HFFc6 (cell line): ENCODE results near the gene CORO6. TPM values are rescaled to one million over a fixed set of nuclear protein-coding genes. Genes with fewer than 3 reads are reported as not detected.

Experiments used
- DNase-seq: peaks from one replicate; pipeline ENCODE4 v3.0.0-alpha.2; 2018
- H3K27ac Mint-ChIP-seq: 2 replicates; pipeline ENCODE4 v1.8.0; 2020; ENCODE audit warnings: mild to moderate bottlenecking, mixed read lengths
- H3K27me3 Mint-ChIP-seq: 2 replicates; pipeline ENCODE4 v1.8.0; 2021; ENCODE audit warnings: mild to moderate bottlenecking, moderate library complexity, mixed read lengths; ENCODE audit not compliant: insufficient read depth
- H3K36me3 Mint-ChIP-seq: 2 replicates; pipeline ENCODE4 v1.8.0; 2021; ENCODE audit warnings: low read depth, mixed read lengths
- H3K4me1 Mint-ChIP-seq: 2 replicates; pipeline ENCODE4 v1.8.0; 2020; ENCODE audit warnings: low read depth, mixed read lengths
- H3K4me3 Mint-ChIP-seq: 2 replicates; pipeline ENCODE4 v1.8.0; 2020; ENCODE audit warnings: mild to moderate bottlenecking, moderate library complexity, mixed read lengths
- H3K9me3 Mint-ChIP-seq: 2 replicates; pipeline ENCODE4 v1.8.0; 2020; ENCODE audit warnings: mild to moderate bottlenecking, mixed read lengths
- CTCF ChIP-seq: fragments of 200-600 bp; sonication (generic); IDR thresholded peaks from 2 replicates; pipeline ENCODE4 v1.5.0; 2021; ENCODE audit warnings: antibody characterized with exemption, mild to moderate bottlenecking
- total RNA-seq, 6 experiments: library from RNA; stranded (reverse); fragmentation: NEBNext Ultra II Directional; extraction: Animal tissue kit (Norgen Biotek cat#: 25700); gene quantifications; 2 replicates in 1 of 6; 3 replicates in 5 of 6; pipeline ENCODE4 v1.2.3, GENCODE V29; 2021

CORO6 gene
- total RNA-seq, 6 experiments from 2014 or later, result 4.6 to 6.1 (median 5.4) TPM

GRCh38 chr17:29625037-29625750 lies 2.5 kb upstream of the CORO6 start:
- TF ChIP-seq CTCF, result no peak

GRCh38 chr17:29624586-29624985 lies 1.9 kb upstream of the CORO6 start:
- no peaks in the 10 kb centered on the region; the same call in 1 of the 2 replicates for H3K27me3 Mint-ChIP-seq
- no peaks in the 10 kb centered on the region for H3K36me3 Mint-ChIP-seq
- H3K9me3 Mint-ChIP-seq, result no peaks in the 10 kb centered on the region
- no peak for DNase-seq
- H3K4me3 Mint-ChIP-seq, result no peak overlapping the region
- no peak overlapping the region for H3K27ac Mint-ChIP-seq
- H3K4me1 Mint-ChIP-seq, result peaks cover 41% of the 10 kb centered on the region
- no peak for TF ChIP-seq CTCF

More at GRCh38 chr17:29625037-29625750, 2.5 kb upstream of the CORO6 start:
- Mint-ChIP-seq H3K9me3 (no peaks in the 10 kb centered on the region), H3K4me1 (peaks cover 35% of the 10 kb centered on the region), H3K27me3 (no peaks in the 10 kb centered on the region; the same call in 1 of the 2 replicates), H3K4me3 (no peak overlapping the region), H3K27ac (no peak overlapping the region), H3K36me3 (no peaks in the 10 kb centered on the region)
- DNase-seq, result no peak

GRCh38 chr17:29623283-29623647 lies 553 bp upstream of the CORO6 start:
- Mint-ChIP-seq H3K4me3 (peak overlapping the region; percentile 85; the same call in 1 of the 2 replicates), H3K36me3 (no peaks in the 10 kb centered on the region), H3K9me3 (no peaks in the 10 kb centered on the region), H3K4me1 (peaks cover 49% of the 10 kb centered on the region), H3K27ac (no peak overlapping the region), H3K27me3 (no peaks in the 10 kb centered on the region; the same call in 1 of the 2 replicates)
- no peak for TF ChIP-seq CTCF
- DNase-seq, result no peak

GRCh38 chr17:29621751-29622194 lies 939 bp downstream of the CORO6 start:
- peaks cover 58% of the 10 kb centered on the region for H3K4me1 Mint-ChIP-seq
- TF ChIP-seq CTCF, result no peak
- DNase-seq, result no peak
- no peak overlapping the region; the same call in 1 of the 2 replicates for H3K27ac Mint-ChIP-seq
- H3K4me3 Mint-ChIP-seq, result peak overlapping the region; percentile 85
- no peaks in the 10 kb centered on the region for H3K9me3 Mint-ChIP-seq
- H3K27me3 Mint-ChIP-seq, result no peaks in the 10 kb centered on the region; the same call in 1 of the 2 replicates
- no peaks in the 10 kb centered on the region for H3K36me3 Mint-ChIP-seq

- no peak overlapping the region for H3K27ac Mint-ChIP-seq
Observed at GRCh38 chr17:29620779-29621500, 1.8 kb downstream of the CORO6 start.

More at GRCh38 chr17:29620779-29621500, 1.8 kb downstream of the CORO6 start:
- H3K27me3 Mint-ChIP-seq, result no peaks in the 10 kb centered on the region; the same call in 1 of the 2 replicates
- TF ChIP-seq CTCF, result no peak
- H3K36me3 Mint-ChIP-seq, result no peaks in the 10 kb centered on the region
- DNase-seq, result no peak
- no peak overlapping the region; the same call in 1 of the 2 replicates for H3K4me3 Mint-ChIP-seq
- peaks cover 58% of the 10 kb centered on the region for H3K4me1 Mint-ChIP-seq
- H3K9me3 Mint-ChIP-seq, result no peaks in the 10 kb centered on the region
